Stimulated activated naive CD4-positive, alpha-beta T cell treated with Interleukin-2 at 50 U/mL for 16 hours (primary cell): Measurements from ENCODE around the gene RGS6.

ENCODE experiments used
- DNase-seq: peaks from one replicate; lab custom pipeline; 2025; lab: John Stamatoyannopoulos, UW

RGS6 gene

GRCh38 chr14:72164420-72165228 is 232.4 kb downstream of the RGS6 start:
- DNase-seq: no peak

GRCh38 chr14:72165229-72165698 is 233.0 kb downstream of the RGS6 start:
- DNase-seq: no peak

GRCh38 chr14:72169521-72169920 is 237.3 kb downstream of the RGS6 start:
- no peak for DNase-seq

GRCh38 chr14:72172049-72172448 is 239.8 kb downstream of the RGS6 start:
- DNase-seq: no peak

GRCh38 chr14:72172597-72172996 is 240.4 kb downstream of the RGS6 start:
- DNase-seq: no peak

GRCh38 chr14:72173038-72173720 is 240.9 kb downstream of the RGS6 start:
- no peak for DNase-seq

GRCh38 chr14:72177251-72177650 is 245.0 kb downstream of the RGS6 start:
- no peak for DNase-seq

- DNase-seq: no peak
These were observed 246.3 kb downstream of the RGS6 start for GRCh38 chr14:72178517-72178916.

- DNase-seq: no peak
These were observed 250.6 kb downstream of the RGS6 start for GRCh38 chr14:72182708-72183432.

GRCh38 chr14:72183631-72184030 is 251.4 kb downstream of the RGS6 start:
- no peak for DNase-seq

GRCh38 chr14:72186523-72186922 is 254.3 kb downstream of the RGS6 start:
- DNase-seq: no peak

GRCh38 chr14:72196237-72197015 is 264.2 kb downstream of the RGS6 start:
- no peak for DNase-seq

GRCh38 chr14:72201645-72202044 is 269.4 kb downstream of the RGS6 start:
- no peak for DNase-seq

- no peak for DNase-seq
These were observed 281.2 kb downstream of the RGS6 start for GRCh38 chr14:72213424-72213823.

- no peak for DNase-seq
These were observed 282.9 kb downstream of the RGS6 start for GRCh38 chr14:72215080-72215479.

GRCh38 chr14:72217135-72217534 is 284.9 kb downstream of the RGS6 start:
- no peak for DNase-seq

- no peak for DNase-seq
These were observed 289.8 kb downstream of the RGS6 start for GRCh38 chr14:72222046-72222445.

GRCh38 chr14:72236629-72237028 is 304.4 kb downstream of the RGS6 start:
- no peak for DNase-seq

GRCh38 chr14:72237722-72238666 is 305.8 kb downstream of the RGS6 start:
- DNase-seq: no peak
